HS-27A (cell line): ENCODE data around the gene BEGAIN.

ENCODE experiments used
- DNase-seq: peaks from one replicate; pipeline ENCODE4 v3.0.0-alpha.2; 2012; ENCODE audit warnings: low read depth, missing footprints

BEGAIN gene

DNA sequence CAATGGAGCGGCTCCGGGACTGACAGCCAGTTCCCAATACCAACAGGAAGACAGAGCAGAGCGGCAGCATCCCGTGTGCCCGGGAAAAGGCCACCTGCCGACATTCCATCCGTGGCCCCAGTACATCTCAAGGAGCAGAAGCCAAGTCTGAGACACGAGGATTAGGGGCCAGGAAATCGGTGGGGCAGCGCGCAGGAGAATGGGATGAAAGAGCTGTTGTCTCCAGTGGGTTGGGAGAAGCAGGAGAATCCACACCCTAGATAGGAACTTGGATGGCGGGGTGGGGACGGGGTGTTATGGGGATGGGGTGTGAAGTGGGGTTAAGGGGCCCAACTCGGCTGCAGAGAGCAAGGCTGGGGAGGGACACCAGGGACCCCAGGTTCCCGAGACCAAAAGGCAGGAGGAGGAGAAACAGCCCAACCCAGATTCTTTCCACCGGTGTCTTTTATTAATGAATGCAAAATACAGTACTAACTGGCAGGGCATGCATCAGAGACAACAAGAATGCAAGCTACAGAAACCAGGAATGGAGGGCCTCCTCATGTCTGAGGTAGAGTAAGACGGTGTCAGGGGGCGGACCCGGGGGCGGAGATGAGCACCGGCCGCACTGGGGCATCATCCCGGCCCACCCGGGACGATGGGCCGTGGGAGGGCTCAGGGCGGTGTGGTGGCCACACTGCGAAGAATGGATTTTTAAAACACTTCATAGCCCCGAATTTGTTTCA lies 50.3 kb downstream of the BEGAIN start:
- DNase-seq = no peak

DNA sequence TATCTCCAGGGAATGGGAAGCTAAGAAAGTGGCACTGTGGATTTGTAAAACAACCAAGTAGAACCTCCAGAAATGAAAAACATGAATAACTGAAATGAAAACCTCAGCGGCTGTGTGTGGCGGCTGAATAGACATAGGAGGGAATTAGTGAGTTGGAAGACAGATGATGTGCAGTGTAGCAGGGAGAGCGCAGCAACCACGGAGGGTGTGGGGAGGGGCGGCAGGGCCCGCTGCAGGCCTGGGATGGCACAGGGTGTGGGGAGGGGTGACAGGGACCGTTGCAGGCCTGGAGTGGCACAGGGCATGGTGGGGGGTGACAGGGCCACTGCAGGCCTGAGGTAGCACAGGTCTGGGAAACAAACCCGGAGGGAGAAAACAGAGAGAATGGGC lies 51.1 kb downstream of the BEGAIN start:
- no peak for DNase-seq

DNA sequence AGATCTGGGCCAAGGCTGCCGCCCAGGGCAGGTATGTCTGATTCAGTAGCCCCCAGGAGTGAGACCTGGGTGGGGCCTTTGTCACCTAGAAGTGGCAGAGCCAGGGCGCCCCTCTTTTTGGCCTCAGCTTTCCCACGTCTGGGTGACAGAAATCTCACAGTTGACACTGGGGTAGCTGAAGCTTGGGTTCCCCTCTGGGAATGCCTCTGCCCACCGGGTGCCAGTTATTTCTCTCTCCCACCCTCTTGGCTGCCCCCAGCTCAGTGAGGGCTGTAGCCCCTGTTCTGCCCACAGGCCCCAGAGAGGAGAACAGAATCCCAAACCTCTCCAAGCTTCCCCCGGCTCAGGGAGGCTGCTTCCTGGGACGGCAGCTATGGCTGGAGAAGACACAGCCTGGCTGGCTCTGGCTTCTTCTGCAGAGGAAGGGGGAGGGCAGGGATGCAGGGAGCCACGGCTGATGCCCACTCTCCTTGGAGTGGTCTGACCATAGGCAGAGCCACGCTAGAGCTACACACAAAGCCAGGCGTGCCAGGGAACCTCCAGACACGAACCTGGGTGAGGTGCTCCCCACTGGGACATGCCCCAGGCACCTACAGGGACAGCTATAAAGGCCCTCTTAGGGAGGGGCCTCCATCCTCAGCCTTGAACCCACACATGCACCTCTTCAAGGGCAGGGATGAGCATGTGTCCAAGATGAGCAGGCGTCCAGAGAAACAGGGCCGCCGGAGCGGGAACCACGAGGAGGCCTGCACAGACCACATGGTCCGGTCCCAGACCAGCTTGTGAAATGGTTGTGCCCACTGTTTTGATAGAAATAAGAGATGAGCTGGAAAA lies 51.7 kb downstream of the BEGAIN start:
- DNase-seq = no peak

DNA sequence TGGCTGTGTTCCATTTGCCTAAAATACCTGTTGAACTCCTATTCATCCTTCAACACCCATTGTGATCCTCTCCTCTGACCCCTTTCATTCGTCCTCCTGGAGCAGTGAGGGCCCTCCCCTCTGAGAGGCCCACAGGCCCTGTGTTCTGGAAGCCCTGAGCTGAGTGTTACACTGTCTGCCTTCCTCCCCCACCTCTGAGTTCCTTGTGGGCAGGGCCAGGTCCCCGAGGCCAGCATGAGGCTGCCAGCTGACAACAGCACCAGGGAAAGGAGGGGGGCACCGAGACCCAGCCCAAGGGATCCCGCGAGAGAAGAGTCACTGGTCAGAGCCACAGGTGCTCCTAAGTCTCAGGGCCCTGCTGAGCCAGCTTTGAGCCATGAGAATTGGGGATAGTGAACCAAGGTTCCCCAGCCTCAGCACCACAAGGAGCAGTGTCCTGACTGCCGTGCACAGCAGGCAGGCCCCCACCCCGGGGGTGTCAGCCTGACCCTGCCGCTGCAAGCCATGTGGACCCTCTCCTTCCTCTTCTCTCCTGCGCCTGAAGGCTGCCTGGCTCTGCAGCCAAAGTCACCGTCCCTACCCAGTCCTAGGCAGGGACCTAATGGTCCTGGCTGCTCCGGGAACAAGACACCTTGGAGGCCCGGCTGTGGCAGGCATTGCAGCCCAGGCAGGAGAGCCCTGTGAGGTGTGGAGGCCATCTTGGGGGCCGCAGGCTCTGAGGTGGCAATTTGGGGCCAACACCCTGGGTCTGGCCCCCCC lies 52.5 kb downstream of the BEGAIN start:
- no peak for DNase-seq

DNA sequence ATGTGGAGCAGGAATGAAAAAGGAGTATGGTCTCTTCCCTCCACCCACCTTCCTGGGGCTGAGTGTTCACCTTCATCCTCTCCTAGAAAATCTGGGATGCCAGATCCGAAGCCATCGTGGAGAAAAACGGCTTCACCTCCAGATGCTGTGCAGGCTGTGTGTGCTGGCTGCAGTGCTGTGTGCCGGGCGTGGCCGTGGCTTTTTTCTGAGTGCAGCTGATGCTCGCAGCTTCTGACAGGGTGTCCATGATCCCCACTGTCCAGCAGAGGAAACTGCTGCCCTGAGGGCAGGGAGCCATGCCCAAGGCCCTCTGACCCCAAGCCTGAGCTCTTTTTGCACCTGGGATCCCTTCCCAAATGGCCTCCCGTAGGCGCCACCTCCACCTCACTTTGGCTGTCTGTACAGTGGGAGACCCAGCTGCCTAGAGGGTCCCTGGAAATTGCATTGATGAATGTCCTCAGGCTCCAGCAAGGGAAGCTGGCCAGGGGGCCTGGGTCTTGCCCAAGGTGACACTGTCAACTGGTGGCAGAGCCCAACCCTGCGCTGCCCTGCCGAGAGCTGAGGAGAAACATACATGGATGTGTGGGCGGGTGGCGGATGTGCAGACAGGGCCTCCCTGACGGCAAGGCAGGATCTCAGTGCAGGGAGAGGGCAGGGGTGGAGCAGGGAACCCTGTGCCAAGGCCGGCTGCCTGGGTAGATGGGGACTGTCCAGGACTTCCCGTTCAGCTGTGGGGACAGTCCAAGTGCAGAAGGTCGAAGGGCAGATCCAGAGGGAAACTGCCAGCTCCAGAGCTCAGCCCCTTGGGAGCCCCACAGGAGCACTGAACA lies 53.3 kb downstream of the BEGAIN start:
- no peak for DNase-seq

DNA sequence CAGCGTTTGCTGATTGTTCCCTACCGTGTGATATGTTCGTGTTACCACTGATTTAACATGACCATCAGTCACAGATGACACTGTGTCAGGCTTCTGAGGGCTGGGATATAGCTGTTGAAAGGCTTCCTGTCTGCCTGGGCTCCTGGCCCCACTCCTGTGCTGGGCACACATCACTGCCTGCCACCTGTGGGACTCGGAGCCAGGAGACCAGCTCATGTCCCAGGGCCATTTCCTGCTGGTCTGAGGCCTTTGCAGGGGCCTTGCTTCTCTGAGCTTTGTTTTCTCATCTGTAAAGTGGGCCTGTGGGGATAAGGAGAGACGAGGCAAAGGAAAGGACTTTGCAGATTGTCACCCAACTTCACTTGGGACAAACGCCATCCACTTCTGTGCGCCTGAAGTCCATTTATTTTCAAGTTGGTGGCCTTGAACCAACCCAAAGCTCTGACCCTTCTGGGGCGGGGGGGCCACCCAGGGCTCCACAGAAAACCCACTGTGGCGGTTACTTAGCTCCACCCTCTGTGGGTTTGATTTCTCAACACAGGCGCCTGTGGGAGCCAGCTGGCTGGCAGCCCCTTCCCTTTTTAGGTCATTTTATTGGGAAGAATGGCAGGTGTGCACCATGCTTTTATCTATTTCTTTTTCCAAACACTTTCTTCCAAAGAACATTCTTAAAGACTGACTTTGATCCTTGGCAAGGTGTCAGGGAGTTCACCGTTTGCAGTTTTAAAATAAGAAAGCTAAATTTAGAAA lies 54.1 kb downstream of the BEGAIN start:
- no peak for DNase-seq

DNA sequence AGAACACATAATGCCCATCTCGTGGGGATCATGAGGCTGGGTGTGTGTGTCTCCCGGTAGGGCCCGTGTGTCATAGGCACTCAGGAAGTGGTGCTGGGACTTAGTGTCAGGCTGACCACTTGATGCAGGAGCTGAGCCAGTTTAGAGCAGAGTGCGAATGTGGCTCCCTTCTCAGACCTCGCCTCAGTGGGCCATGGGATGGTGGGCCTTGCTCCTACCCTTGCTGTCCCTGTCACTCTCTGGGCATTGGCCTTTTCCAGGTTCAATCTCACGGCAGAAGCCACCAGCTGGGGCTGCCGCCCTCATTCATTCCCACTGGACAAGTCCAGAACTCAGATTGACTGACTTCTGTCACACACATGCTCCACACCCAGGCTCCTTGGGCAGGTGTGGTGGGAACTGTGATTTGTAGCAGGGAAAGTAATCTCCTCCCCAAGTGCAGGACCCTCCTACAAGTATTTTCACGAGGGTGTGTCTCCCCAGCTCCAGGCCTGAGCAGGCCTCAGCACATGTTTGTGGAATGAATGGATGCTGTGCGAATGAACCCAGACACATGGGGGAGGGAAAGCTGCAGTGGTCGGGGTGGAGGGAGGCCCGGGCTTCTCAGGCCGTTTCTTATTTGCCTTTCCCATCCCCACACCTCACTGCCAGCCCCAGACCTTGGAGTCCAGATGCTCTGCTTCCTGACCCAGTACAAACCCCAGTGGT lies 54.9 kb downstream of the BEGAIN start:
- no peak for DNase-seq

DNA sequence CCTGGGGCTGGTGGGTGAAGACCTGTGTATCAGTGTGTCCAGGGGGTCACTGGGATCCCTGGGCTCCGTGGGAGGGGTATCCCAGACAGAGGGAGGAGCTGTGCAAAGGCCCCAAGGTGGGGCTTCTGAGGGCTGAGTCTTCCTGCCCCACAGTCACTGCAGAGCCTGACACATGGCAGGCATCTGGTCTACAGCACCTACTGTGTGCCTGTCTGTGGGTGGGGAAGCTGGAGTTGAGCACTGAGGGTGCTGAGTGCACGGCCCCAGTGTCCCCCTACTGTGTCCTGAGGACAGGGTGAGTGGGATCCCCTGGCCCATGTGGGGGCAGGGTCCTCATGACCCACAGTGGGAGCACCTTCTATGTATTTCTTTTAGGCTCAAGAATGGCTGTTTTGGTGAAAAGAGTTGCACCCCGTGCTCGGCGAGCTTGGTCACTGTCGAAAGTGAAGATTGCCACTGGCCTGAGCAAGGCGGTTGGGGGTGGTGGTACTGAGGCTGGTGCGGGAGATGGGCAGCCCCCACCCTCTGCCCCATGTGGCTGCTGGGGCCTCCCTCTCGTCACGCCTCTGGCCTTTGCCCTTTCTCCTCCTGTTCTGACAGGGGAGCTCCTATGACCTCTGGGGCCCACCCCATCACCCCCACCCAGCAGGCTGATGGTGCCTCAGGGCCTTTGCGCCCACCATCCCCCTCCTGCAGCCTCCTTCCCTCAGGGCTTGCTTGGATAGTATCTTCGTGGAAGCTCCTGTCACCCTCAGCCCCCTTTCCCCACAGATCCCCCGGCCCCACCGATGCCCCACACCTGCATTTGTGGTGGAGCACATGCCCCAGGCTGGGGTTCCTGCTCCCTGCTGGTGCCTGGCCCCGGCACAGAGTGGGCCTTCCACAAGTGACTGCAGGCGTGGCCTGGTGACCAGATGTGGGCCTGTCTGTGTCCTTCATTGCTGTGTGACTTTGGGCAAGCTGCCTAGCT lies 55.8 kb downstream of the BEGAIN start:
- no peak for DNase-seq

DNA sequence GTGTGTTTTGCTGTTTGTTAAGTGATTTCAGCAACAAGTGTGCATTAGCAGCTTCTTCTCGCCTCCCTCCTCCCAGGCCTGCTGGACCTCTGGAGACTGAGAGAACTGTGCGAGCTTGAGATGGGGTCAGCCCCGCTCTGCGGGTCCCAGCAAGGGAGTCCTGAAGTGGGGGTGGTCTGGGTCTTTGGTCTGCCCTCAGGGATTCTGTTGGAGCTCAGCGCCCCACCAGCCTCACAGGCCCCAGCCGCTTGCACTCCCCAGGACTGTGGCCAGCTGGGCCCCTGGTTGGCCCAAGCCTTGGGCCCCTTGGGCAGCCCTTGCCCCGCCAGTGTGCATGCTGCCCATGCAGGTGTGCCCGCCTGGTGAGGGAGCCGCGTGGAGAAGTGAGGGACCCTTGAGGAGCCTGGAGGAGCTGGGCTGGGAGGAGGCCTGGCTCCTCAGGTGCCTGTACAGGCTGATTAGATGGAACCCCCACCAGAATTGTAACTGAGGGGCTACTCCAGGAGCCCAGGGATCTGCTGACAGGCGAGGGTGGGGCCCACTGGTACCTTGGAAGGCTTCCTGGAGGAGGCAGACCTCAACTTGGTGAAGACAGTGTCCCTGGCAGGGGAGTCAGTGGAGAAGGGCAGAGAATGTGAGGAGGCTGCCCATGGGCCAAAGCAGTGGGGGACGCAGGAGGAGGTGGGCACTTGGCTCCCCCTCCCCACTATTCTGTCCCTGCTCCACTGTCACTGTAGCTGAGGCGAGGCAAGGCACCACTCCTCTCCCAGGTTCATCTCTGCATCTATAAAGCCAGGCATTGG lies 56.7 kb downstream of the BEGAIN start:
- no peak for DNase-seq

DNA sequence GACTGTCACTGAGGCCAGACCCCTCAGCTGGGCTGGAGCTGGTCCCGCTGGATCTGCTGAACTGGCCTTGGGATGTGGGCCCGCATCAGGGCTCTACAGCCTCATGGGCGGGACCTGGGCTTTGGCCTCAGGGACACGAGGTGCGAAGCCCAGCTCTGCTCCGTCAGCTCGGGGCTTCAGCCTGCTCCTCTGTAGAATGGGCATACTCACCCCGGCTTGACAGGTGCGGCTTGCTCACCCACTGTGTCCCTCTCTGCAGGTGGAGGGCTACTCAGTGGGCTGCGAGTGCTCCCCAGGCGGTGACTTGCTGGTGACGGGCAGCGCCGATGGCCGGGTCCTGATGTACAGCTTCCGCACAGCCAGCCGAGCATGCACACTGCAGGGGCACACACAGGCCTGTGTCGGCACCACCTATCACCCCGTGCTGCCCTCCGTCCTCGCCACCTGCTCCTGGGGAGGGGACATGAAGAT lies 57.6 kb downstream of the BEGAIN start:
- DNase-seq = no peak

DNA sequence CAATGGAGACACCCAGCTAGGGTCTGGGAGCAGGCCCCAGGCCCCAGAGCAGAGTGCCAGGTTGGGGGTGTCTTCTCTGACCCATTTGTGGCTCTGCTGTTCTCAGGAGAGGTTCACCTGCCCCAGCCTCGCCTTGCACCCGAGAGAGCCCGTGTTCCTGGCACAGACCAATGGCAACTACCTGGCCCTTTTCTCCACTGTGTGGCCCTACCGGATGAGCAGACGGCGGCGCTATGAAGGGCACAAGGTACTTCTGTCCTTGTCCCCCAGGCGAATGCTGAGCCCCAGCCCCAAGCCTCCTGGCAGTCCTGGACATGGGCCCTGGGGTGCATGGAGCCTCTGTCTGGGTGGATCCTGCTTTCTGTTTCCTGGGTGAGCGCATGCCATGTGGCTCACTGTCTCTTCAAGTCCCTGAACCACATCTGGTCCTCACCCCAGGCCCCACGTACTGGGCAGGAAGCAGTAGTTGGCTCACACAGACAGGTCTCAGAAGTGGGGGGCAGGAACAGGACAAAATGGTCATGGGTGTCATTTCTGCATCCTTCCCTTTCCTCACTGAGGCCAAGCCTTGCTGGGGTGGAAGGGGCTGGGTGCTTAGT lies 58.2 kb downstream of the BEGAIN start:
- no peak for DNase-seq

DNA sequence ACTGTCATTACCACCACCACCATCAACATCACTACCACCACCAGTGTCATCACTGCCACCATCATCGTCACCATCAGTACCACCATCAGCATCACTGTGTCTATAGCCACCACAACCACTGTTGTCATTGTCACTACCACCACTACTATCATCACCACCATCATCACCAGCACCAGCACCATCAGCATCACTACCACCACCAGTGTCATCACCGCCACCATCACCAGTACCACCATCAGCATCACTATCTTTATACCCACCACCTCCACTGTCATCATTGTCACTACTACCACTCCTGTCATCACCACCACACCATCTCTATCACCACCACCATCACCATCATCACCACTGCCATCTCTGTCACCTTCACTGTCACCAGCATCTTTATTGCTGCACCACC lies 60.6 kb downstream of the BEGAIN start:
- DNase-seq = no peak

DNA sequence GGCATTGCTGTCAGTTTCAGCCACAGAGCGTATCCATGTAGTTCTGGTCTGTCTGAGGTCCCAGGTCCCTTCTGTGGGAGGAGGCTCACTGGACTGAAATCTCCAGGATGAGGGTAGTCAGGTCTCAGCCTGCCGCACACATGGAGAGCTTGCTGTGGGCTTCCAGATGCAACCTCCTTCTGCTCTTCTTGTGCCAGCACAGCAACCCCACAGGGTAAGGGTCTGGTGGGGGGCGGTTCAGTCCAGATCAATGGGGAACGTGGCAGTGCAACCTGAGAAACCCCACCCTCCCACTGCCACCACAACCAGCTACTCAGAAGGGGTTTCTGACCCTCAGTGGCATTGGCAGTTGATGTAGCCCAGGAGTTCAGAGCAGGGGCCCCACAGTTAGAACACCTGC lies 61.2 kb downstream of the BEGAIN start:
- DNase-seq = no peak

DNA sequence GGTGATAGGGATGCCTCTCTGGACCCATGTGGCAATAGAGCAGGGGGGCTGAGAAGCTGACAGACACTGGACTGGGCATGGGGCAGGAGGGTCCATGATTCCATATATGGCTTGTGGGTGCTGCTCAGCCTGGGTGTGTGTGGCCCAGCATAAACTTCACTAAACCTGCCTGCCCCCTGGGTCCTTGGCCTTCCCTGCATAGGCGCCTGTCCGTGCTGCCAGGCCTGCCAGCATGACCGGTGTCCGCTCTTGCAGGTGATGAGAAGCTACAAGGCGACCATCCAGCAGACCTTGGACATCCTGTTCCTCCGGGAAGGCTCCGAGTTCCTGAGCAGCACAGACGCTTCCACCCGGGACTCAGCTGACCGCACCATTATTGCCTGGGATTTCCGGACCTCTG lies 61.6 kb downstream of the BEGAIN start:
- no peak for DNase-seq

DNA sequence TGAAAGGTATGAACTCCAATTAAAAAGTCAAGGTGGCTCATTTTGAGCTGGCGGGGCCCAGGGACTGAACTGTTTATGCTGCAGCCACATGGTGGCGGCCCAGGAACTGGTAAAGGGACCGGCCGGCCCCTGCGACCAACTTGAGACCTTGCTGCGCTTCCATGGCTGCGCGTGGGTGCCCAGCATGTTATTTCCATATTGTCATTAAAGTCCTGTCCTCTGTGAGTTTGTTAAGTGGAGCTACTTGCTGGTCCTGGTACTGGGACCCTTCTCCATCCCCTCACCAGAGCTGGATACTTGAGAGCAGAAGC lies 62.3 kb downstream of the BEGAIN start:
- DNase-seq = no peak

DNA sequence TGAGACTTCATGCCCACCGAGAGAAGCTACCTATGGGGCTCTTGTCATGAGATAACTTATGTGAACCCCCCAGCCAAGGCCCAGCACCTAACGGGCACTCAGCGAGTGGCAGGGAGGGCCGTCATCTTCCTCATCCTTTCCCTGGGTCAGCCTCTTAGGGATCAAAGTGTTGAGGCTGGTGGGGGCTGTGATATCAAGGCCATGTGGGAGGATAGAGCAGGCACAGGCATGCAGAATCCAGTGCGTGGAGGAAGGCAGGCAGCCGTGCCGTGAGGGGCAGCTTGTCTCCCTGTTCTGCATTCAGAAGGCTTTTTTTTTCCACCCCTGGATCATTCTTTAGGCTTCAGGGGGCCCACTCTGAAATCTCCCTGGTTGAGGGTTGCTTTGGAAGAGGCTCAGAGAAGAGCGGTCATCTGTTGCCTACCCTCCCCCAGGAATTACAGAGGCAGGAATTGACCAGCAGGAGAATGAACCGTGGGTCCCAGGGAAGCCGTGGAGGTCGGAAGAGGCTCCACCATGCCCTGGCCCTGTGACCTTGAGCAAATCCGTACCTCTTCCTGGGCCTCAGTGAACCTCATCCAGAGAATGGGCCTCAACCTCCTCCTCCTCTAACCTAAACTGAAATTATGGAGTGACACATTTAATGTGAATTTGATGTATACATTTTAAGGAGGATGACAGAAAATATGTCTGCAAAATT lies 62.8 kb downstream of the BEGAIN start:
- no peak for DNase-seq

DNA sequence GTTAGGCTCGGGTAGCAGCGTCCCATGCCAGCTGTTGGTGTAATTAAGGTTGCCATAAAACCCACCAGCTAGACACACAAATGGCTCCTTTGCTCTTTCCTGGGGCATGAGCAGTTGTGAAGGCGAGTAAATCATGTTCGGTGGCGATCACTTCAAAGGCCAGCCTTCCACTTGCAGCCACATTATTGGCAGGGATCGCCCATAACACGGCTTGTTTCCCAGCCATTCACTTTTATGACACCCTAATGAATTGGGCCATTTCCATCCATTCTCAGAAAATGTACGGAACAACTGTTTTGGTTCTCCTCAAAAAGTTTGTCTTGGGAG lies 63.4 kb downstream of the BEGAIN start:
- no peak for DNase-seq
